ENCODE measurements around the gene SEZ6.

The SEZ6 gene

GRCh38 chr17:28926366-28926765 is 79.5 kb downstream of the SEZ6 start:
- DNase-seq: no peak

- peak; percentile 24 for DNase-seq
Measured at GRCh38 chr17:28925912-28926365, 79.9 kb downstream of the SEZ6 start.

- DNase-seq: no peak
Measured at GRCh38 chr17:28920201-28920600, 85.6 kb downstream of the SEZ6 start.

- no peak for DNase-seq
Measured at GRCh38 chr17:28918295-28918694, 87.5 kb downstream of the SEZ6 start.

GRCh38 chr17:28917465-28917864 is 88.4 kb downstream of the SEZ6 start:
- DNase-seq: no peak

- no peak for DNase-seq
Measured at GRCh38 chr17:28917029-28917428, 88.8 kb downstream of the SEZ6 start.

- peak; percentile 47 for DNase-seq
Measured at GRCh38 chr17:28916302-28916934, 89.4 kb downstream of the SEZ6 start.

- DNase-seq: no peak
Measured at GRCh38 chr17:28912938-28913333, 92.9 kb downstream of the SEZ6 start.

GRCh38 chr17:28912281-28912937 is 93.4 kb downstream of the SEZ6 start:
- no peak for DNase-seq

GRCh38 chr17:28911411-28912045 is 94.3 kb downstream of the SEZ6 start:
- DNase-seq: no peak

- no peak for DNase-seq
Measured at GRCh38 chr17:28910534-28910933, 95.3 kb downstream of the SEZ6 start.

GRCh38 chr17:28908640-28909167 is 97.1 kb downstream of the SEZ6 start:
- no peak for DNase-seq

GRCh38 chr17:28907709-28908475 is 97.9 kb downstream of the SEZ6 start:
- DNase-seq: no peak

- no peak for DNase-seq
Measured at GRCh38 chr17:28906706-28907438, 99.0 kb downstream of the SEZ6 start.

- DNase-seq: no peak
Measured at GRCh38 chr17:28906276-28906675, 99.6 kb downstream of the SEZ6 start.
